Head of caudate nucleus (tissue), 42 donors: ENCODE measurements around the gene ZNF577.
"Not testable (repeated sequence)": the region's sequence is repeated elsewhere in the genome, so short reads cannot be mapped to it uniquely, and the experiment has no call there.

Source experiments
- DNase-seq, 42 donors: peaks; one replicate each; pipeline versions ENCODE4 v3.0.0 to v3.0.0-alpha.2; 2020 to 2021; ENCODE audit warnings: mixed read lengths in 7 of 42
- intact Hi-C: fragments of 100-400 bp; cut with DNase I; formaldehyde crosslinking; loops from one replicate; pipeline ENCODE4 v1.15.0; 2022

Gene ZNF577

GRCh38 chr19:51887522-51888498 lies at the start of gene ZNF577:
Gene ZNF577 (minus strand): TSS chr19:51887951. CDS start chr19:51880382, 7,569 bp downstream.
- intact Hi-C loops, result no loop called here
- DNase-seq, result peak; percentile 87 to 98 (median 94)

- intact Hi-C loops, result no loop called here
- no peak for DNase-seq
Measured at GRCh38 chr19:51931921-51932320, 44.2 kb upstream of the ZNF577 start.

GRCh38 chr19:51927859-51928258 lies 40.1 kb upstream of the ZNF577 start:
- intact Hi-C loops, result loop anchor here (2.0 kb wide), 1 partner anchor 59 kb away; the partner anchor contains the start of gene ZNF350
- DNase-seq, result no peak

- intact Hi-C loops, result loop anchor here (2.0 kb wide), 1 partner anchor 60 kb away; the partner anchor contains the start of gene ZNF350
Measured at GRCh38 chr19:51926784-51927741, 39.3 kb upstream of the ZNF577 start, which contains the start of gene ZNF613. Gene ZNF613 (plus strand): TSS chr19:51927472. CDS start chr19:51936221, 8,749 bp downstream.

GRCh38 chr19:51926426-51926783 lies 38.7 kb upstream of the ZNF577 start:
- intact Hi-C loops, result loop anchor here (2.0 kb wide), 1 partner anchor 60 kb away; the partner anchor contains the start of gene ZNF350

More at GRCh38 chr19:51926784-51927741, 39.3 kb upstream of the ZNF577 start, which contains the start of gene ZNF613:
- peak; percentile 86 to 97 (median 92) for DNase-seq

GRCh38 chr19:51921949-51922348 lies 34.2 kb upstream of the ZNF577 start:
- intact Hi-C loops, result no loop called here
- no peak for DNase-seq

More at GRCh38 chr19:51926426-51926783, 38.7 kb upstream of the ZNF577 start:
- no peak for DNase-seq

GRCh38 chr19:51919606-51920005 lies 31.9 kb upstream of the ZNF577 start:
- intact Hi-C loops, result no loop called here
- no peak for DNase-seq

GRCh38 chr19:51916167-51916566 lies 28.4 kb upstream of the ZNF577 start:
- DNase-seq, result no peak
- intact Hi-C loops, result no loop called here

- no peak for DNase-seq
- intact Hi-C loops, result no loop called here
Measured at GRCh38 chr19:51915324-51915867, 27.6 kb upstream of the ZNF577 start.

- intact Hi-C loops, DNase-seq: not testable (repeated sequence)
Measured at GRCh38 chr19:51907981-51908380, 20.2 kb upstream of the ZNF577 start.

- DNase-seq, result not testable (repeated sequence)
Measured at GRCh38 chr19:51906108-51906507, 18.4 kb upstream of the ZNF577 start.

GRCh38 chr19:51905639-51906038 lies 17.9 kb upstream of the ZNF577 start:
- intact Hi-C loops, DNase-seq: not testable (repeated sequence)

More at GRCh38 chr19:51906108-51906507, 18.4 kb upstream of the ZNF577 start:
- intact Hi-C loops, result not testable (repeated sequence)

GRCh38 chr19:51905206-51905605 lies 17.5 kb upstream of the ZNF577 start:
- intact Hi-C loops, result no loop called here

GRCh38 chr19:51904331-51905165 lies 16.8 kb upstream of the ZNF577 start, which contains the start of gene ZNF649:
Gene ZNF649 (minus strand): TSS chr19:51905017. CDS start chr19:51900107, 4,910 bp downstream.
- DNase-seq, result peak; percentile 73 to 96 (median 88)
- intact Hi-C loops, result no loop called here

More at GRCh38 chr19:51905206-51905605, 17.5 kb upstream of the ZNF577 start:
- no peak for DNase-seq

GRCh38 chr19:51903192-51903591 lies 15.4 kb upstream of the ZNF577 start:
- DNase-seq, result peak in 35 of 42 donors; percentile 8 to 82 (median 36)
- intact Hi-C loops, result no loop called here

GRCh38 chr19:51901860-51902259 lies 14.1 kb upstream of the ZNF577 start:
- DNase-seq, result peak in 2 of 42 donors; percentile 1 to 4
- intact Hi-C loops, result no loop called here

GRCh38 chr19:51891193-51891747 lies 3.5 kb upstream of the ZNF577 start:
- intact Hi-C loops, result no loop called here
- no peak for DNase-seq
